Glomerular endothelial cell (primary cell): ENCODE results near the gene SLC15A4. TPM values are rescaled to one million over a fixed set of nuclear protein-coding genes. Genes with fewer than 3 reads are reported as not detected.
A peak's percentile ranks its signal among the peaks of the same experiment; 100 is the strongest.
"Not testable (repeated sequence)": the region's sequence is repeated elsewhere in the genome, so short reads cannot be mapped to it uniquely, and the experiment has no call there.

Experiments used
- DNase-seq: peaks from one replicate; pipeline ENCODE4 v3.0.0-alpha.2; 2011; ENCODE audit warnings: low read depth, low spot score; ENCODE audit errors: extremely low read depth
- total RNA-seq: library from RNA; depleted of rRNA; stranded (reverse); fragments of >200 nt; gene quantifications from 2 replicates; pipeline ENCODE4 v1.2.3, GENCODE V29; 2015

SLC15A4 gene
- 58.3 and 59.5 TPM in 2 replicates for total RNA-seq

- peak; percentile 12 for DNase-seq
Measured at GRCh38 chr12:128823916-128824839, at the start of gene SLC15A4. Gene SLC15A4 (minus strand): TSS chr12:128823958. CDS start chr12:128823943, 15 bp downstream.

DNA sequence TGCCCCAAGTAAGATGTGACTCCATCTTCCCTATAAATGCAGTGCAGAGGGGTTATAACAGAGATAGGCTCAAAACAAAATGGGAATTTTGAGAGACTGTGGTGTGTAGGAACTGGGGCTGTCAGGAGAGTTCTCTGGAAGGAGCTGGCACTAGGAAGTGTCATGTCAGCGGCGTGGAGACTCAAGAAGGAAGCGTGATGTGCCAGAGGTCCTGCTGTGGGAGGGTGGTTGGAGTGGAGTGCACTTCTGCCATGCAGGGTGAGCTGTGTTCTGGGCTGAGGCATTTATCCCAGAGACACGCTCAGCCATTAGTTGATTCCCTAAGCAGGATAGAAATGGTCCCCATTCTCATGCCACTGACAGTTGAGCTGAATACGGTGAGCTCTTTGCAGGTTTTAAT is 48.5 kb upstream of the SLC15A4 start:
- no peak for DNase-seq

GRCh38 chr12:128871516-128871892 is 47.7 kb upstream of the SLC15A4 start:
- DNase-seq = no peak

DNA sequence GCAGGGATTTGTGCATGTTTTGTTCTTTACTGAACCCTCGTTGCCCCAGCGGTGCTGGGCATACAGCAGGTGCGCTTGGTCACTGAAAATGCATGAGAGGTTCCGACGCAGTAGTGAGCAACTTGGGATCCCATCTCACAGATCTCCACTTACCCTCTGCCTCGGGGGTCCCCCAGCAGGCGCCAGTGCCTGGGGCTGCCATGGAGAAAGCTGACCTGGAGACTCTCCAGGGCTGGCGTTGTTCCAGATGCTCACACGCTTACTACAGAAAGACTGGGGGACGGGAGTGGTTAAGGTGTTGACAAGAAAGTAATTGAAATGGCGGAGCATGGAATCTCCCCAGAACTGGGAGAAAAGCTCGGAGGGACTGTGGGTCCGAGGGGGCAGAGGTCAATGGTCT is 43.7 kb upstream of the SLC15A4 start:
- DNase-seq = no peak

GRCh38 chr12:128864516-128865186 is 40.9 kb upstream of the SLC15A4 start:
- DNase-seq = no peak

DNA sequence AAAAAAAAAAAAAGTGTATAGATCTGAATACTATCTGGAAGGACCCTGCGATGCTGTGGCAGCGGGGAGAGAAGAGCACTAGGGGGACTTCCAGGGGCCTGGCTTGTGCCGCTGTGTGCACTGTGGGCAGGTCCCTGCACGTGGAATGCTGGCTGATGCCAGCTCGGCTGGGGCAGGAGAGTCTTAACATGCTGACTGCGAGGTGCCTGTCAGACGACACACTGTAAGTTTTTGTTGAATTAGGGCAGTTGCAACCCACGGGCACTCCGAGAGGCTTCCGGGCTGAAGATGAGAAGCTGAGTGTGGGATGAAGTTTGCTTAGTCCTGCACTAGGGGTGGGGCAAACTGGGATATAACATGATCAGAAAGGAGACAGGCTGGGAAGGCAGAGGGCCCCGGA is 40.2 kb upstream of the SLC15A4 start:
- no peak for DNase-seq

GRCh38 chr12:128861226-128862016 is 37.7 kb upstream of the SLC15A4 start:
- no peak for DNase-seq

- DNase-seq = no peak
Measured at GRCh38 chr12:128859311-128859710, 35.6 kb upstream of the SLC15A4 start.

- no peak for DNase-seq
Measured at GRCh38 chr12:128857133-128857763, 33.5 kb upstream of the SLC15A4 start.

DNA sequence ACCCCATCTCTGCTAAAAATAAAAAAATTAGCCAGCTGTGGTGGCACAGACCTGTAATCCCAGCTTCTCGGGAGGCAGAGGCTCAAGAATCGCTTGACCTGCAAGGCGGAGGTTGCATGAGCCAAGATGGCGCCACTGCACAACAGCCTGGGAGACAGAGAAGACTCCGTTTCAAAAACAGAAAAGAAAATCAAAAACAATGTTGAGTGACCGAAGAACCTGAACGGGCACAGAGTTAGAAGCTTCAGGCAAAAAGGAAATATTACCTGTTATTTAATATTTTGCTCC is 33.0 kb upstream of the SLC15A4 start:
- no peak for DNase-seq

GRCh38 chr12:128856035-128856790 is 32.5 kb upstream of the SLC15A4 start:
- no peak for DNase-seq

- DNase-seq = no peak
Measured at GRCh38 chr12:128853600-128854197, 29.9 kb upstream of the SLC15A4 start.

DNA sequence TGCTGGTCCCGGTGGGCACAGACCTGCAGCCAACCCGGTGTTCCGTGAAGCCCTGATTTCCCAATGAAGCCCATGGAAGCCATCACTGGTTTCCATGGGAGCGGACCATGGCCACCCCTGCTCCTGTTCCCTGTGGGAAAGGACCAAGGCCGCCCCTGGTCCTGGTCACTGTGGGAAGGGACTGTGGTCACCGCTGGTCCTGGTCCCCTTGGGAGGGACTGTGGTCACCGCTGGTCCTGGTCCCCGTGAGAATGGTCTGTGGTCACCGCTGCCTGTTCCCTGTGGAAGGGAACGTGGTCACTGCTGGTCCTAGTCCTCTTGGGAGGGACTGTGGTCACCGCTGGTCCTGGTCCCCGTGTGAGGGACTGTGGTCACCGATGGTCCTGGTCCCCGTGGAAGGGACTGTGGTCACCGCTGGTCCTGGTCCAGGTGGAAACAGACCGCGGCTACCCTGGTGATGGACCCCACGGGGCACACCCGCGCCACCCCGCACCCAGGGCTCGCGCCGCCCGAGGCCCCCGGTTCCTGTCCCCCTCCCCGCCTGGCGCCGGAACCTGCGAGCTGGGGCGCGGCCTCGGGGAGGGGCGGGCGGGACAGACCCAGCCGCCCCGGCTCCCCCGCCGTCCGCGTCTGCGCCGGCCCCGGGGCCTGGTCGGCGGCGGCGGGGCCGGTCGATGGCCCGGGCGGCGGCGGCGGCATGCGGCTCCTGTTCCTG is 29.3 kb upstream of the SLC15A4 start, which contains the start of gene GLT1D1:
TSS of gene GLT1D1 (plus strand) at position 594 of the 715 bp plus-strand sequence. CDS start at position 698, 104 bp downstream.
- DNase-seq = no peak

- DNase-seq = no peak
Measured at GRCh38 chr12:128852026-128852698, 28.4 kb upstream of the SLC15A4 start.

DNA sequence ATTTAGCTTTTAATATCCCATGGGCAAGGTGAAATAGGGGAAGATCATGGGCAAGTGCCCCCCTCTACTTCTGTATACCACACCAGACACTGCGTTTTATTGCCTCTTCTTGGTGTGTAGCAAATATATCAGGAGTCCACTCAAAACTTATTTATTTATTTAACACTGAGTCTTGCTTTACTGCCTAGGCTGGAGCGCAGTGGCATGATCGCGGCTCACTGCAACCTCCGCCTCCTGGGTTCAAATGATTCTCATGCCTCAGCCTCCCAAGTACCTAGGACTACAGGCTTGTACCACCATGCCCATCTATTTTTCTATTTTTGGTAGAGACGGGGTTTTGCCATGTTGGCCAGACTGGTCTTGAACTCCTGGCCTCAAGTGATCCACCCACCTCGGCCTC is 27.7 kb upstream of the SLC15A4 start:
- not testable (repeated sequence) for DNase-seq

DNA sequence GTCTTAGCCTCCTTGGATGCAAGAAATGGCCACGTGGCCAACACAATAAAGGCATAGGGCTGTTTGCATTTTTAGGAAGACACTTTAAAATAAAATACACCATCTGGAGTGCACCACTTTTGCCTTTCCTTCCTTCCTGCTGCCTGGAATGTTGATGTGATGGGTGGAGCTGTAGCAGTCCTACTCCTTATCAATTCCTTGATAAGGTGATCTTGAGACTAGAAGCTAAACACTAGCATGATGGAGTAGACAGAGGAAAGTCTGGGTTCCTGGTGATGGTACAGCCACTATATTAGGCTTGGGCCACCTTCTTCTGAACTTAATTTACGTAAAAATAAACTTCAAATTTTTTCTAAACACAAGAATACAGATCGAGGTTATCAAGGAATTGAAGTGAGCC is 26.6 kb upstream of the SLC15A4 start:
- no peak for DNase-seq

DNA sequence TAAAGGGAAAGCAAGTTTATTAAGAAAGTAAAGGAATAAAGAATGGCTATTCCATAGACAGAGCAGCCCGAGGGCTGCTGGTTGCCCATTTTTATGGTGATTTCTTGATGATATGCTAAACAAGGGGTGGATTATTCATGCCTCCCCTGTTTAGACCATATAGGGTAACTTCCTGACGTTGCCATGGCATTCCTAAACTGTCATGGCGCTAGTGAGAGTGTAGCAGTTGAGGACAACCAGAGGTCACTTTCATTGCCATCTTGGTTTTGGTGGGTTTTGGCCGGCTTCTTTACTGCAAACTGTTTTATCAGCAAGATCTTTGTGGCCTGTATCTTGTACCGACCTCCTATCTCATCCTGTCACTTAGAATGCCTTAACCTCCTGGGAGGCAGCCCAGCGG is 26.0 kb upstream of the SLC15A4 start:
- DNase-seq = not testable (repeated sequence)

GRCh38 chr12:128848371-128848770 is 24.6 kb upstream of the SLC15A4 start:
- DNase-seq = no peak
